Upper lobe of left lung (tissue), 6 donors: ENCODE data around the gene ZNFX1. TPM values are rescaled to one million over a fixed set of nuclear protein-coding genes. Genes with fewer than 3 reads are reported as not detected.
"Not testable (repeated sequence)": the region's sequence is repeated elsewhere in the genome, so short reads cannot be mapped to it uniquely, and the experiment has no call there.

ENCODE experiments used
- ATAC-seq, 2 donors: fragments of 200-7000 bp; cut with Tn5 transposase; one replicate each; pipeline ENCODE4 v1.9.1; 2022; ENCODE audit warnings: mild to moderate bottlenecking in 2 of 2, moderate library complexity in 2 of 2; ENCODE audit not compliant: low FRiP score in 2 of 2
- DNase-seq, 2 donors: peaks; one replicate each; pipeline ENCODE4 v3.0.0-alpha.2; 2019 to 2020
- H3K27ac ChIP-seq, 4 donors: fragments of 200-600 bp; sonication (generic); one replicate each; pipeline ENCODE4 v1.5.1; 2016 to 2019
- H3K27me3 ChIP-seq, 4 donors: fragments of 200-600 bp; sonication (generic); one replicate each; pipeline ENCODE4 v1.5.1; 2017 to 2019
- H3K36me3 ChIP-seq, 4 donors: fragments of 200-600 bp; sonication (generic); one replicate each; pipeline ENCODE4 v1.5.1; 2016 to 2019
- H3K4me1 ChIP-seq, 4 donors: fragments of 200-600 bp; sonication (generic); one replicate each; pipeline ENCODE4 v1.5.1; 2018 to 2019
- H3K4me3 ChIP-seq, 4 donors: fragments of 200-600 bp; sonication (generic); one replicate each; pipeline ENCODE4 v1.5.1; 2017 to 2019; ENCODE audit warnings: mild to moderate bottlenecking in 2 of 4, moderate library complexity in 1 of 4
- H3K9me3 ChIP-seq, 4 donors: fragments of 200-600 bp; sonication (generic); one replicate each; pipeline ENCODE4 v1.5.1; 2018 to 2019
- EP300 ChIP-seq, 4 donors: sonication (generic); formaldehyde crosslinking; IDR thresholded peaks; one replicate each; pipeline ENCODE4 v1.5.1; 2017; ENCODE audit warnings: antibody characterized with exemption in 4 of 4, control low read depth in 2 of 4
- POLR2A ChIP-seq, 4 donors: fragments of 450-650 bp; IDR thresholded peaks; one replicate each; pipeline ENCODE4 v1.5.1; 2016 to 2017; ENCODE audit warnings: antibody characterized with exemption in 4 of 4, mild to moderate bottlenecking in 2 of 4
- POLR2AphosphoS5 ChIP-seq, 2 donors: sonication (generic); formaldehyde crosslinking; IDR thresholded peaks; one replicate each; pipeline ENCODE4 v1.5.1; 2017; ENCODE audit warnings: antibody characterized with exemption in 2 of 2
- WGBS, 2 donors: methylation state at CpG; one replicate each; pipeline ENCODE4 v1.1.5; 2017 to 2018; 5-methylcytosine and 5-hydroxymethylcytosine counted together
- small RNA-seq, 4 donors: library from RNA; depleted of rRNA; stranded (forward); fragments of <200 nt; gene quantifications; one replicate each; pipeline ENCODE3, GENCODE V24; 2016
- total RNA-seq, 6 donors: library from RNA; depleted of rRNA in 4 of 6; stranded (reverse); fragments of >200 nt in 4 of 6; gene quantifications; one replicate each; pipeline versions ENCODE4 v1.1.0 to v1.2.1, GENCODE V29; 2016 to 2021
- TF ChIP-seq, protein P1 (sequence below), 6 experiments: fragments of 450-650 bp in 4 of 6; fragments of 200-600 bp in 2 of 6; sonication (generic) in 2 of 6; IDR thresholded peaks; one replicate each; pipeline ENCODE4 v1.5.1; 2016 to 2019; ENCODE audit warnings: antibody characterized with exemption in 6 of 6
- donor health status: DM: no; HTN: no; CAD: no; lungs with moderate emphysema.
- donor health status: DM: no; HTN: yes; CAD: no; lungs with severe emphysema.

Gene ZNFX1
- total RNA-seq, 6 donors from 2014 or later = 39.3 to 64.6 (median 42.4) TPM

GRCh38 chr20:49203746-49204145 lies 74.1 kb downstream of the ZNFX1 start:
- Histone ChIP-seq H3K27me3 (no peaks in the 10 kb centered on the region), H3K9me3 (no peaks in the 10 kb centered on the region), H3K4me1 (no peaks in the 10 kb centered on the region), H3K36me3 (no peaks in the 10 kb centered on the region), H3K4me3 (no peak overlapping the region), H3K27ac (no peak overlapping the region)
- 56 to 74% methylated on average over 9 of the region's 9 CpGs for WGBS, 2 donors
- ATAC-seq (no peak), DNase-seq (no peak)
- TF ChIP-seq POLR2AphosphoS5 (IDR thresholded peaks at IDR 0.05) = no peak
- no peak for TF ChIP-seq EP300 (IDR thresholded peaks at IDR 0.05)
- no peak for TF ChIP-seq POLR2A (IDR thresholded peaks at IDR 0.05)
- TF ChIP-seq, protein P1, sequence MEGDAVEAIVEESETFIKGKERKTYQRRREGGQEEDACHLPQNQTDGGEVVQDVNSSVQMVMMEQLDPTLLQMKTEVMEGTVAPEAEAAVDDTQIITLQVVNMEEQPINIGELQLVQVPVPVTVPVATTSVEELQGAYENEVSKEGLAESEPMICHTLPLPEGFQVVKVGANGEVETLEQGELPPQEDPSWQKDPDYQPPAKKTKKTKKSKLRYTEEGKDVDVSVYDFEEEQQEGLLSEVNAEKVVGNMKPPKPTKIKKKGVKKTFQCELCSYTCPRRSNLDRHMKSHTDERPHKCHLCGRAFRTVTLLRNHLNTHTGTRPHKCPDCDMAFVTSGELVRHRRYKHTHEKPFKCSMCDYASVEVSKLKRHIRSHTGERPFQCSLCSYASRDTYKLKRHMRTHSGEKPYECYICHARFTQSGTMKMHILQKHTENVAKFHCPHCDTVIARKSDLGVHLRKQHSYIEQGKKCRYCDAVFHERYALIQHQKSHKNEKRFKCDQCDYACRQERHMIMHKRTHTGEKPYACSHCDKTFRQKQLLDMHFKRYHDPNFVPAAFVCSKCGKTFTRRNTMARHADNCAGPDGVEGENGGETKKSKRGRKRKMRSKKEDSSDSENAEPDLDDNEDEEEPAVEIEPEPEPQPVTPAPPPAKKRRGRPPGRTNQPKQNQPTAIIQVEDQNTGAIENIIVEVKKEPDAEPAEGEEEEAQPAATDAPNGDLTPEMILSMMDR (IDR thresholded peaks at IDR 0.05) = no peak

- DNase-seq = no peak
- WGBS, 2 donors = 93 to 94% methylated on average over 7 of the region's 7 CpGs
These were observed 74.8 kb downstream of the ZNFX1 start for GRCh38 chr20:49203011-49203410.

GRCh38 chr20:49199729-49200293 lies 78.0 kb downstream of the ZNFX1 start:
- TF ChIP-seq, protein P1 (IDR thresholded peaks at IDR 0.05) = no peak
- TF ChIP-seq EP300 (IDR thresholded peaks at IDR 0.05) (no peak), POLR2AphosphoS5 (IDR thresholded peaks at IDR 0.05) (no peak), POLR2A (IDR thresholded peaks at IDR 0.05) (no peak)
- no peaks in the 10 kb centered on the region for H3K36me3 ChIP-seq
- WGBS, 2 donors = 94 to 96% methylated on average over 4 of the region's 4 CpGs
- ATAC-seq (no peak), DNase-seq (no peak)
- no peaks in the 10 kb centered on the region for H3K9me3 ChIP-seq
- no peak overlapping the region for H3K27ac ChIP-seq
- H3K27me3 ChIP-seq = no peaks in the 10 kb centered on the region
- no peaks in the 10 kb centered on the region for H3K4me1 ChIP-seq
- no peak overlapping the region for H3K4me3 ChIP-seq

More at GRCh38 chr20:49203011-49203410, 74.8 kb downstream of the ZNFX1 start:
- no peaks in the 10 kb centered on the region for H3K27me3 ChIP-seq
- no peaks in the 10 kb centered on the region for H3K36me3 ChIP-seq
- ATAC-seq = no peak
- H3K4me1 ChIP-seq = no peaks in the 10 kb centered on the region
- TF ChIP-seq, protein P1 (IDR thresholded peaks at IDR 0.05) = no peak
- TF ChIP-seq POLR2AphosphoS5 (IDR thresholded peaks at IDR 0.05) (no peak), EP300 (IDR thresholded peaks at IDR 0.05) (no peak), POLR2A (IDR thresholded peaks at IDR 0.05) (no peak)
- H3K9me3 ChIP-seq = no peaks in the 10 kb centered on the region
- no peak overlapping the region for H3K4me3 ChIP-seq
- no peak overlapping the region for H3K27ac ChIP-seq

DNA sequence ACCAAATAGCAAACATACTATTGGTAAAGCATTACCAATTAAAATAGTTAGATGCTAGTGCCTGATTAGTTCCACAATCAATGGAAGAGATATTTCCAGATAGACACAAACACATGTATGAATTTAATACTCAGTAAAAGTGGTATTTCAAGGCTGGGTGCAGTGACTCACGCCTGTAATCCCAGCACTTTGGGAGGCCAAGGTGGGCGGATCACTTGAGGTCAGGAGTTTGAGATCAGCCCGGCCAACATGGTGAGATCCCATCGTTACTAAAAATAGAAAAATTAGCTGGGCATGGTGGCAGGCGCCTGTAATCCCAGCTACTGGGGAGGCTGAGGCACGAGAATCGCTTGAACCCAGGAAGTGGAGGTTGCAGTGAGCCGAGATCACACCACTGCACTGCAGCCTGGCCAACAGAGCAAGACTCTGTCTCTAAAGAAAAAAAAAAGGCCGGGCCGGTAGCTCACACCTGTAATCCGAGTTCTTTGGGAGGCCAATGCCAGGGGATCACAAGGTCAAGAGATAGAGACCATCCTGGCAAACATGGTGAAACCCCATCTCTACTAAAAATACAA lies 84.8 kb downstream of the ZNFX1 start:
- H3K27me3 ChIP-seq, H3K27ac ChIP-seq, DNase-seq, H3K9me3 ChIP-seq, H3K36me3 ChIP-seq, ATAC-seq, H3K4me3 ChIP-seq, H3K4me1 ChIP-seq: not testable (repeated sequence)
- 79 to 87% methylated on average over 11 of the region's 11 CpGs for WGBS, 2 donors

Small RNA genes lying within 50 kb of the gene (small RNA-seq; reads per million reads assigned to genes)
- gene SNORD12B (571 to 2,623 (median 1,852) reads per million in 4 donors), gene SNORD12C (473 to 1,522 (median 1,244) reads per million in 4 donors)

Other genes starting within 250 kb of the ZNFX1 start
- 10 to 100 TPM; 10.4 to 40.4 (median 27.2) TPM for gene CSE1L, start 231.7 kb downstream of the ZNFX1 start, total RNA-seq
- 10 to 100 TPM; 69.1 to 97.7 (median 73.5) TPM for gene STAU1, start 89.7 kb downstream of the ZNFX1 start, total RNA-seq
- 10 to 100 TPM; 26.7 to 43.0 (median 31.0) TPM for gene DDX27, start 58.6 kb downstream of the ZNFX1 start, total RNA-seq
- gene KCNB1, start 204.6 kb upstream of the ZNFX1 start, total RNA-seq = 1 to 10 TPM in 3 of 6 donors, under 1 TPM in 3; 0.40 to 2.2 (median 0.98) TPM